Right atrium auricular region (tissue), 2 donors: Measurements from ENCODE around the gene EWSR1. TPM values are rescaled to one million over a fixed set of nuclear protein-coding genes. Genes with fewer than 3 reads are reported as not detected.
A peak's percentile ranks its signal among the peaks of the same experiment; 100 is the strongest.

Experiments used
- DNase-seq: peaks from one replicate; pipeline ENCODE4 v3.0.0-alpha.2; 2019; ENCODE audit warnings: low spot score
- H3K27ac ChIP-seq, 2 donors: fragments of 200-600 bp; sonication (generic); 1 replicate in 1 of 2; 2 replicates in 1 of 2; pipeline ENCODE4 v1.5.1; 2016 to 2019
- H3K27me3 ChIP-seq, 2 donors: fragments of 200-600 bp; sonication (generic); one replicate each; pipeline versions ENCODE4 v1.5.1 to v1.6.0; 2017 to 2019
- H3K36me3 ChIP-seq: fragments of 200-600 bp; sonication (generic); one replicate; pipeline ENCODE4 v1.5.1; 2016
- H3K4me1 ChIP-seq, 2 donors: fragments of 200-600 bp; sonication (generic); one replicate each; pipeline versions ENCODE4 v1.5.1 to v1.6.0; 2017 to 2019
- H3K4me3 ChIP-seq, 2 donors: fragments of 200-600 bp; sonication (generic); 1 replicate in 1 of 2; 2 replicates in 1 of 2; pipeline ENCODE4 v1.5.1; 2017 to 2019; ENCODE audit warnings: mild to moderate bottlenecking in 1 of 2, moderate library complexity in 1 of 2
- H3K9me3 ChIP-seq, 2 donors: fragments of 200-600 bp; sonication (generic); one replicate each; pipeline ENCODE4 v1.5.1; 2019
- total RNA-seq, 2 donors: library from RNA; depleted of rRNA; stranded (reverse); fragments of >200 nt; gene quantifications; one replicate each; pipeline ENCODE4 v1.1.0, GENCODE V29; 2016
- TF ChIP-seq, protein P1 (sequence below), 2 donors: fragments of 200-600 bp; sonication (generic); IDR thresholded peaks; one replicate each; pipeline ENCODE4 v1.5.1; 2019; ENCODE audit warnings: antibody characterized with exemption in 2 of 2

Gene EWSR1
- total RNA-seq, 2 donors from 2014 or later: 153 to 179 TPM

DNA sequence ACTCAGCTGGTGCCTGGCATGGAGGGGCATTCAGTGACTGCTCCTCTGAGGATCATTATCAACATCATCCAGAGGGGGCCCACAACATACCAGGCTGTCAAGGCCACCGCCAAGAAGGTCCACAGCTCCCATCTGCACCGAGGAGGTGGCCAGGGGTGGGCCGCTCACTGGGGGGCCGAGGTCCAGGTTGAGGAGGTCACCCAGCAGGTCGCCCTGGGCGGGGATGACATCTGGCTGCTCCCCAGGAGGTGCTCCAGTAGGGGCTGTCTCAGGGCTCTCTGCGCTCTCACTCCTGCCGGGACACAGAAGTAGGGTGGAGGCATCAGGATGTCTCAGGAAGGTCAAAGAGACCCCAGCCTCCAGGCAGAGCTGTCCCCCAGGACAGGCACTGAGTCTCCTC, 72.5 kb downstream of the EWSR1 start:
- no peak for DNase-seq
- TF ChIP-seq, protein P1, sequence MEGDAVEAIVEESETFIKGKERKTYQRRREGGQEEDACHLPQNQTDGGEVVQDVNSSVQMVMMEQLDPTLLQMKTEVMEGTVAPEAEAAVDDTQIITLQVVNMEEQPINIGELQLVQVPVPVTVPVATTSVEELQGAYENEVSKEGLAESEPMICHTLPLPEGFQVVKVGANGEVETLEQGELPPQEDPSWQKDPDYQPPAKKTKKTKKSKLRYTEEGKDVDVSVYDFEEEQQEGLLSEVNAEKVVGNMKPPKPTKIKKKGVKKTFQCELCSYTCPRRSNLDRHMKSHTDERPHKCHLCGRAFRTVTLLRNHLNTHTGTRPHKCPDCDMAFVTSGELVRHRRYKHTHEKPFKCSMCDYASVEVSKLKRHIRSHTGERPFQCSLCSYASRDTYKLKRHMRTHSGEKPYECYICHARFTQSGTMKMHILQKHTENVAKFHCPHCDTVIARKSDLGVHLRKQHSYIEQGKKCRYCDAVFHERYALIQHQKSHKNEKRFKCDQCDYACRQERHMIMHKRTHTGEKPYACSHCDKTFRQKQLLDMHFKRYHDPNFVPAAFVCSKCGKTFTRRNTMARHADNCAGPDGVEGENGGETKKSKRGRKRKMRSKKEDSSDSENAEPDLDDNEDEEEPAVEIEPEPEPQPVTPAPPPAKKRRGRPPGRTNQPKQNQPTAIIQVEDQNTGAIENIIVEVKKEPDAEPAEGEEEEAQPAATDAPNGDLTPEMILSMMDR (IDR thresholded peaks at IDR 0.05): no peak

DNA sequence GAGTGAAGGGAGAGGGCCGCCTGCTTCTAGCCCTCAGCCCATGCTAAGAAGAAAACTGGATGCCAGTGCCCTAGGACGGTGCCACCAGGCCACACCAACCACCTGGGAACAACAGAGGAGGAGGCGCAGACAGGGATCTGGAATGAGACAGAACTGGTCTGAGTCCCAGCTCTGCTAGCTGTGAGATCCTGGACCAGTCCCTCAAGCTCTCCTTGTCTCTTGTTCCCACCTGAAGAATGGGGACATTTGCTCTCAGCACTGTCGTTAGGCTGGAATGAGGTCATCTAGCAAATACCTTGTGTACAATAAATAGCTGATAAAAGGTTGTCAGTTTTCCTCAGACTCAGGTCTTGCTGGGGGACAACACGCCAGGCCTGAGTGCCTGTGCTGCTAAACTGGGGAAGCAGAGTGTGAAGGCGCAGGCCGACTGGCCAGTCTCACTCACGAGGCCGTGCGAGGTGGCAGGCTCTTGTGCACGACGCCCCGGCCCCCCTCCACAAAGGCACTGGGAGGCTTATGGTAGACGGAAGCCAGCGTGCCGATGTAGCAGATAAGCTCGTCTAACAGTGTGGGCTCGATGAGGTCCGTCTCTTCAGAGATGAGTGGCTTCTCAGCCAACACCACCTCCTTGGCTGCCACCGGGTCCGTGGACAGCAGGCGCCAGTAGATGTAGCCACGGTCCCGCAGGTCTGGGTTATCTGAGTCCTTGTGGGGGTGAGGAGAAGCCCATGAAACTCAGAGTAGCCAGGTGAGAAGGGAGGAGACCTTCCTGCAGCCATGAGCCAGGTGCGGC, 73.2 kb downstream of the EWSR1 start:
- H3K27me3 ChIP-seq: no peaks in the 10 kb centered on the region
- peak overlapping the region in 1 of 2 donors; percentile 72 for H3K27ac ChIP-seq
- H3K4me3 ChIP-seq: no peak overlapping the region
- H3K9me3 ChIP-seq: no peaks in the 10 kb centered on the region
- DNase-seq: no peak
- TF ChIP-seq, protein P1 (IDR thresholded peaks at IDR 0.05): no peak
- peaks cover 55% of the 10 kb centered on the region for H3K36me3 ChIP-seq
- peaks cover 0 to 27% of the 10 kb centered on the region in 2 donors for H3K4me1 ChIP-seq

More for the DNA sequence above, 72.5 kb downstream of the EWSR1 start:
- Histone ChIP-seq H3K9me3 (no peaks in the 10 kb centered on the region), H3K4me3 (no peak overlapping the region), H3K4me1 (peaks cover 0 to 27% of the 10 kb centered on the region in 2 donors), H3K27me3 (no peaks in the 10 kb centered on the region), H3K36me3 (peaks cover 54% of the 10 kb centered on the region), H3K27ac (no peak overlapping the region)

DNA sequence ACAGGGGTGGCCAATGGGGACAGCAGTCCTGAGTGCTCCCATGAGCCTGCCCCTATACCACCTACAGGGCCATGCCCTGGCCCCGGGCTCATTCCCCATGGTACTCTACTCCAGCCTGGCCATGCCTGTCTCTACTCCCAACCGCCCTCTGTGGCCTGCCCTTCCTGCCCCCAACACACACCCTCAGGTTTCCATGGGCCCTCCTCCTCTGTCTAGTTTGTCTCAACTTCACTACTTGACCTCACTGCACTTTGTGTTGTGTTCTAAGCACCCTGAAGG, 73.7 kb downstream of the EWSR1 start:
- Histone ChIP-seq H3K4me1 (peaks cover 0 to 27% of the 10 kb centered on the region in 2 donors), H3K27ac (peak overlapping the region in 1 of 2 donors; percentile 72)

DNA sequence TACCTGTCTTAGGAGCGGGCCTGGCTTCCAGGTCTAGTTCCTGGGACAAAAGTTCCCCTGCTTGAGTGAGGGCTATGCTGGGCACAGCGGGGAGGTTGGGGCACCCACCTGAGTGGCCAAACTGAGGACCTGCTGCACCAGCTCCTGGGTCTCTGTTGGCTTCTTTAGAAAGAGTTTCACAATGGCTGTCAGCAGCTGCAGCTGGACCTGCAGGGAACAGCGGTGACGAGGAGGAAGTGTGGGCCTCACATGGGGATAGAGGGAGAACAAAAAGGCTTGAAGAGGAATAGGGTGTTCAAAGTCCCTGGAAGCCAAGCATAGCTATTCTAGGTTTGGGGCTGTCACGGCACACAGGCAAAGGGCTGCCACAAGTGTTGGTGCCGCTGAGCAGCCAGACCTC, 74.1 kb downstream of the EWSR1 start:
- TF ChIP-seq, protein P1 (IDR thresholded peaks at IDR 0.05): no peak
- peak overlapping the region; percentile 52 to 72 for H3K27ac ChIP-seq
- H3K4me3 ChIP-seq: no peak overlapping the region
- no peaks in the 10 kb centered on the region for H3K9me3 ChIP-seq
- H3K27me3 ChIP-seq: no peaks in the 10 kb centered on the region
- peaks cover 59% of the 10 kb centered on the region for H3K36me3 ChIP-seq
- DNase-seq: no peak
- H3K4me1 ChIP-seq: peaks cover 0 to 27% of the 10 kb centered on the region in 2 donors

More for the DNA sequence above, 73.7 kb downstream of the EWSR1 start:
- no peak for DNase-seq
- Histone ChIP-seq H3K36me3 (peaks cover 59% of the 10 kb centered on the region), H3K27me3 (no peaks in the 10 kb centered on the region), H3K9me3 (no peaks in the 10 kb centered on the region), H3K4me3 (no peak overlapping the region)
- TF ChIP-seq, protein P1 (IDR thresholded peaks at IDR 0.05): no peak

DNA sequence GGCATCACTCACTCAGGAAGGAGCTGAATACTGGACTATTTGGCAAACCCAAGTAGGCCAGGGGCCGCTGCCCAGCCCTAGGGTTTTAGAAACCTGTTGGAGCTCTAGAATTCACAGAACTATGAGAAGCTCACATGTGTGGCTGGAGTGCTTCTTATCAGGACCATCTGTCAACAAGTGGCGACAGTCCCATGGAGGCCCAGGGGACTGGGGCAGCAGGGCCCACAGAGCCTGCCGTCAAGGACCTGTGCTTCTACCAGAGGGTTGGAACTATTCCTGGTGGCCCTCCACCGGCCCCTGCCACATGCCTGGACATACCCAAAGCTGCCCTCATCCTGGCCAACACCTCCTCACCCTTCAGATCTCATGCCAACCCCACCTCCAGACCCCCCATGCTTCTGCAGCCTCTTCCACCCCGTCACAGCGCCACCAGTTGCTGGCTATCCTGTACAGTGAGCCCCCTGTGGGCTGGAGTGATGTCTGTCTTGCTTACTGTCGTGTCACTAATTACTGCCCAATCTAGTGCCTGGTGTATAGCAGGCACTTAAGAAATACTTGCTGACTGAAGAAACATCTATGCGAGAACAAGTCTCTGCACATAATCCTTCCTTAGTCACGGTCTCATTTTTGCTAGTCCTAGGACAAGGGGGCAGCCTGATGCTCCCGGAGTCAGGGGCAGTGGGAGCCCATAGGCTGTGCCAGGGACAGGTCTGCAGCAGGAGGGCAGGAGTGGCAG, 74.7 kb downstream of the EWSR1 start:
- Histone ChIP-seq H3K36me3 (peaks cover 63% of the 10 kb centered on the region), H3K4me1 (peaks cover 0 to 27% of the 10 kb centered on the region in 2 donors), H3K27ac (peak overlapping the region; percentile 52 to 72), H3K27me3 (no peaks in the 10 kb centered on the region), H3K4me3 (no peak overlapping the region), H3K9me3 (no peaks in the 10 kb centered on the region)
- TF ChIP-seq, protein P1 (IDR thresholded peaks at IDR 0.05): no peak
- no peak for DNase-seq
